Breast epithelium (tissue), 4 donors: ENCODE measurements around the gene TPRG1L. TPM values are rescaled to one million over a fixed set of nuclear protein-coding genes. Genes with fewer than 3 reads are reported as not detected.

ENCODE experiments used
- DNase-seq, 2 donors: peaks; one replicate each; pipeline ENCODE4 v3.0.0-alpha.2; 2019; ENCODE audit warnings: low spot score in 2 of 2
- H3K27ac ChIP-seq, 2 donors: fragments of 200-600 bp; sonication (generic) in 1 of 2; one replicate each; pipeline ENCODE4 v1.5.1; 2016 to 2019; ENCODE audit warnings: mild to moderate bottlenecking in 1 of 2
- H3K27me3 ChIP-seq, 2 donors: fragments of 200-600 bp; sonication (generic) in 1 of 2; one replicate each; pipeline versions ENCODE4 v1.5.1 to v1.6.0; 2017 to 2019; ENCODE audit warnings: control low read depth in 1 of 2, mild to moderate bottlenecking in 1 of 2
- H3K36me3 ChIP-seq: fragments of 200-600 bp; one replicate; pipeline ENCODE4 v1.5.1; 2019
- H3K4me1 ChIP-seq, 2 donors: fragments of 200-600 bp; sonication (generic); one replicate each; pipeline ENCODE4 v1.5.1; 2016 to 2019; ENCODE audit warnings: control low read depth in 1 of 2
- H3K4me3 ChIP-seq, 3 donors: fragments of 200-600 bp; sonication (generic); 1 replicate in 2 of 3; 2 replicates in 1 of 3; pipeline ENCODE4 v1.5.1; 2016 to 2019; ENCODE audit warnings: mild to moderate bottlenecking in 3 of 3, moderate library complexity in 2 of 3
- H3K9me3 ChIP-seq, 2 donors: fragments of 200-600 bp; sonication (generic) in 1 of 2; one replicate each; pipeline ENCODE4 v1.5.1; 2016 to 2019; ENCODE audit warnings: control low read depth in 1 of 2
- POLR2A ChIP-seq: fragments of 450-650 bp; IDR thresholded peaks from one replicate; pipeline ENCODE4 v1.6.1; 2016; ENCODE audit warnings: antibody characterized with exemption, mild to moderate bottlenecking, moderate library complexity
- POLR2AphosphoS5 ChIP-seq, 3 donors: sonication (generic); formaldehyde crosslinking; IDR thresholded peaks; one replicate each; pipeline ENCODE4 v1.6.1; 2017; ENCODE audit warnings: antibody characterized with exemption in 3 of 3
- intact Hi-C: fragments of 100-400 bp; cut with DNase I; formaldehyde crosslinking; loops from one replicate; pipeline ENCODE4 v1.15.1; 2023; ENCODE audit warnings: low total_unique reads
- total RNA-seq, 3 donors: library from RNA; depleted of rRNA; stranded (reverse); fragments of >200 nt; gene quantifications; one replicate each; pipeline ENCODE4 v1.1.0, GENCODE V29; 2016
- TF ChIP-seq, protein P1 (sequence below), 3 donors: fragments of 450-650 bp; IDR thresholded peaks; one replicate each; pipeline ENCODE4 v1.5.1; 2016 to 2017; ENCODE audit warnings: antibody characterized with exemption in 3 of 3, mild to moderate bottlenecking in 3 of 3, moderate library complexity in 3 of 3

TPRG1L gene
- total RNA-seq, 3 donors from 2014 or later = 32.4 to 56.8 (median 34.5) TPM

DNA sequence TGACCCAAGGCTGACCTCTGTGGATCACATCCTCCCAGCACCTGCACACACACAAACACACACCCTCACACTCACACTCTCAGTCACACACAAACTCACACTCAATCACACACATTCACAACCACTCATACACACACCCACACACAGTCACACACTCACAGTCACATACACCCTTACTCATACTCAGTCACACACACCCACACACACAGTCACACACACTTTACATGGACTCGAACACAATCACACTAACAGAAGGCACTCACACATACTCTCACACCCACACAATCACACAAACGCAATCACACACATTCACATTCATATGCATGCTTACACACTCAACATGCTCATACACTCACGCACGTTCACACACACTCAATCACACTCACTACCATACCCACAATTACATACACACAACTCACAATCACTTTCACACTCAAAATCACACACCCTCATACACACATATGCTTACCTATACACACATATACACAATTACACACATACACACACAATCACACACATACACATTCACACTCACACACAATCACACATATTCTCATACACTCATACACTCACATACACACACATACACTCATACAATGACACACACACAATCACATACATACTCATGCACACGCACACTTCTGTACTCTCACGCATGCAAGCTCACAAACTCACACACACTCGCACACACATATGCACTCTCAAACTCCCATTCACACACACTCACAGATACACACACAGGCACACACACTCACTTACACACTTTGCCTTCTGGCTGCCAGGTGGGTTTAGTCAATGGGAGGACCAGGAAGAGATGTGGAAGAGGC lies 19.6 kb upstream of the TPRG1L start:
- Histone ChIP-seq H3K27ac (no peak overlapping the region), H3K9me3 (no peaks in the 10 kb centered on the region), H3K27me3 (peaks cover 0 to 32% of the 10 kb centered on the region in 2 donors), H3K4me1 (peaks cover 0 to 4% of the 10 kb centered on the region in 2 donors), H3K36me3 (no peaks in the 10 kb centered on the region), H3K4me3 (no peak overlapping the region)
- intact Hi-C loops = no loop called here
- TF ChIP-seq POLR2AphosphoS5 (IDR thresholded peaks at IDR 0.05) (no peak), POLR2A (no peak)
- TF ChIP-seq, protein P1, sequence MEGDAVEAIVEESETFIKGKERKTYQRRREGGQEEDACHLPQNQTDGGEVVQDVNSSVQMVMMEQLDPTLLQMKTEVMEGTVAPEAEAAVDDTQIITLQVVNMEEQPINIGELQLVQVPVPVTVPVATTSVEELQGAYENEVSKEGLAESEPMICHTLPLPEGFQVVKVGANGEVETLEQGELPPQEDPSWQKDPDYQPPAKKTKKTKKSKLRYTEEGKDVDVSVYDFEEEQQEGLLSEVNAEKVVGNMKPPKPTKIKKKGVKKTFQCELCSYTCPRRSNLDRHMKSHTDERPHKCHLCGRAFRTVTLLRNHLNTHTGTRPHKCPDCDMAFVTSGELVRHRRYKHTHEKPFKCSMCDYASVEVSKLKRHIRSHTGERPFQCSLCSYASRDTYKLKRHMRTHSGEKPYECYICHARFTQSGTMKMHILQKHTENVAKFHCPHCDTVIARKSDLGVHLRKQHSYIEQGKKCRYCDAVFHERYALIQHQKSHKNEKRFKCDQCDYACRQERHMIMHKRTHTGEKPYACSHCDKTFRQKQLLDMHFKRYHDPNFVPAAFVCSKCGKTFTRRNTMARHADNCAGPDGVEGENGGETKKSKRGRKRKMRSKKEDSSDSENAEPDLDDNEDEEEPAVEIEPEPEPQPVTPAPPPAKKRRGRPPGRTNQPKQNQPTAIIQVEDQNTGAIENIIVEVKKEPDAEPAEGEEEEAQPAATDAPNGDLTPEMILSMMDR (IDR thresholded peaks at IDR 0.05) = no peak
- no peak for DNase-seq

DNA sequence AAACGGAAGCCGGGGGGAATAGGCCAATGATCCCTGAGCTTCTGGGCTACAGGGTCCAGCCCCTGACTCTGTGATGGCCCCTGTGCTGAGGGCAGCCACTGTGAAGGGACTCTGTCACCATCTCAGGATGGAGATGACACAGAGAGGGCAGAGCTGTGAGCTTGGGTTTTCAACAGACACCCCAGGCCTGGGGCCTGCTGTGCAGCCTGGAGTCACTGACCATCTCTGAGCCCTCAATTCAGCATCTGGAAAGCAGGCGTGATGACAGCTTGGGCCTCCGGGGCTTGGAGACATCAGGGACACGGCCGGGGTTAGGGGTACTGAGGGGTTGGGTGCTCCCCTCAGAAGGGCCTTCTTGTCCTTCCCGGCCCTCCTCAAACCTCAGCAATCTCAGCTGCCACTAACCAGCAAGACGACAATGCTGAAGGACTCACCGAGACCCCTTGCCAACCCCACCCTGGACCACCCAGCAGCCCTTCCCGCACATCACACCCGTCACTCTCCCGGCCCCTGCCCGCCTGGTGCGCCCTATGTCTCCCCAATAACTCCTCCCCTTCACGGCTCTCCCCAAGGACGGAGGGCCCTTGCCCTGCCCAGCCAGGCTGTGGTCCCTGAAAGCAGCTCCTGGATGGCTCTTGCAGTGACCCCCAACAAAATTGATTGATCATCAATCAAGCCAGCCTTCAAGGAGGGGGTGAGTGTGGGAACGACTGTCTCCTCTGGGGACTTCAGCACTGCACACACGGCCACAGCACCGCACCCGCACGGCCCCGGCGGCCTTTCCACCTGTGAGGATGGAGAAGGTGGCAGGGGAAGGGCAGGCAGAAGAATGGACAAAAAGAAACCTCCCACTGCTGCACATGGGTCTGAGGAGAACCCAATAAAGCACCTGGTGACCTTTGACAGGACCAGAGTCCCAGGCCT lies 17.8 kb upstream of the TPRG1L start:
- Histone ChIP-seq H3K36me3 (no peaks in the 10 kb centered on the region), H3K27ac (no peak overlapping the region), H3K9me3 (no peaks in the 10 kb centered on the region), H3K4me3 (no peak overlapping the region), H3K27me3 (peaks cover 0 to 39% of the 10 kb centered on the region in 2 donors), H3K4me1 (peaks cover 8 to 15% of the 10 kb centered on the region in 2 donors)
- TF ChIP-seq POLR2AphosphoS5 (IDR thresholded peaks at IDR 0.05) = no peak
- TF ChIP-seq, protein P1 (IDR thresholded peaks at IDR 0.05) = no peak
- no peak for TF ChIP-seq POLR2A
- no peak for DNase-seq
- intact Hi-C loops = no loop called here

DNA sequence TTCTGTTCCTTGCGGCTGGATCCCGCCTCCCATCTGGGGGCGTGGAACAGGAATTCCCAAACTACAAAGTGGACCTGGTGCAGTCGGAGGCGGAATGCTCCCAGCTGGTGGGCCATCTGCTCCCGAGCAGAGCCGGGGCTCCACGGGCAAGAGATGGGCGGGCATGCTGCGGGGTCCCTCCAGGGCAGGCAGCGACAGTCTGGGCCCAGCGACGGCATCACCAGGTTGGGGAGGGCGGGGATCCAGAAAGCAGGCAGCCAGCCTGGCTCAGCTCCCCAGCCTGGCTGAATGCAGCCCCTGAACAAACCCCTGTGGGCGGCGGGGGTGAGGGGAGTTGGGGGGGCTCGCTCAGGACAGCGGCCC lies 17.1 kb upstream of the TPRG1L start:
- intact Hi-C loops = no loop called here
- Histone ChIP-seq H3K9me3 (no peaks in the 10 kb centered on the region), H3K27ac (no peak overlapping the region), H3K36me3 (no peaks in the 10 kb centered on the region), H3K4me1 (peaks cover 8 to 15% of the 10 kb centered on the region in 2 donors), H3K4me3 (no peak overlapping the region), H3K27me3 (peaks cover 0 to 39% of the 10 kb centered on the region in 2 donors)
- DNase-seq = no peak
- TF ChIP-seq, protein P1 (IDR thresholded peaks at IDR 0.05) = no peak

DNA sequence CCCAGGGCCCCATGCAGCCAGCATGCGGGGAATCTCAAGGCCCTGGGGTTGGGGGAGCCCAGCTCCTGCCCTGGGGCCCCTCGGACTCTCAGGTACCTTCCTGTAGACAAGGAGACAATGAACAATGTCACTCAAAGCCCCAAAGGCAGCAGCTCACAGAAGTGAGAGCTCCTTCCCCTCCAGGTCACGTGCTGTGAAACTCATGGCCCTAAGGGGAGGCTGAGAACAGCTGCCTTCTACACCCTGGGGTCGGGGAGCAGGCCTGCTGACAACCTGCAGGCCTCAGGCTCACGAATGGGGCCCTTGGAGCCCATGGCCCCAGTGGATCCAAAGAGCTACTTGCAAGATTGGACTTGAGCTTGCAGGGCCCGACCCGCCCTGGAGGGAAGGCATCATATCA lies 16.7 kb upstream of the TPRG1L start:
- Histone ChIP-seq H3K4me3 (no peak overlapping the region), H3K27me3 (peaks cover 0 to 39% of the 10 kb centered on the region in 2 donors), H3K9me3 (no peaks in the 10 kb centered on the region), H3K4me1 (peaks cover 8 to 15% of the 10 kb centered on the region in 2 donors), H3K27ac (no peak overlapping the region), H3K36me3 (no peaks in the 10 kb centered on the region)
- TF ChIP-seq POLR2AphosphoS5 (IDR thresholded peaks at IDR 0.05) (no peak), POLR2A (no peak)
- TF ChIP-seq, protein P1 (IDR thresholded peaks at IDR 0.05) = no peak
- intact Hi-C loops = no loop called here
- no peak for DNase-seq
